Measurements from ENCODE around the gene MATR3.
"Not testable (repeated sequence)": the region's sequence is repeated elsewhere in the genome, so short reads cannot be mapped to it uniquely, and the experiment has no call there.

Gene MATR3

GRCh38 chr5:139293507-139294373, at the start of gene MATR3:
MATR3 (plus strand) TSS chr5:139293740; CDS start chr5:139307416, 13,676 bp downstream.
- peak; percentile 82 for DNase-seq (ENCODE audit: low spot score)

- no peak for DNase-seq (ENCODE audit: low spot score)
Measured at GRCh38 chr5:139245637-139246339, 47.8 kb upstream of the MATR3 start.

GRCh38 chr5:139246394-139246793, 47.1 kb upstream of the MATR3 start:
- DNase-seq (ENCODE audit: low spot score), result no peak

GRCh38 chr5:139248826-139249453, 44.6 kb upstream of the MATR3 start:
- DNase-seq (ENCODE audit: low spot score), result no peak

- DNase-seq (ENCODE audit: low spot score), result peak; percentile 54
Measured at GRCh38 chr5:139251281-139251687, 42.3 kb upstream of the MATR3 start.

GRCh38 chr5:139251695-139252288, 41.7 kb upstream of the MATR3 start:
- DNase-seq (ENCODE audit: low spot score), result no peak

GRCh38 chr5:139253115-139253514, 40.4 kb upstream of the MATR3 start:
- DNase-seq (ENCODE audit: low spot score), result no peak

- DNase-seq (ENCODE audit: low spot score), result no peak
Measured at GRCh38 chr5:139256820-139257219, 36.7 kb upstream of the MATR3 start.

GRCh38 chr5:139262059-139262741, 31.3 kb upstream of the MATR3 start:
- DNase-seq (ENCODE audit: low spot score), result no peak

- peak; percentile 60 for DNase-seq (ENCODE audit: low spot score)
Measured at GRCh38 chr5:139262742-139263445, 30.6 kb upstream of the MATR3 start.

GRCh38 chr5:139263536-139263935, 30.0 kb upstream of the MATR3 start:
- no peak for DNase-seq (ENCODE audit: low spot score)

GRCh38 chr5:139263946-139264345, 29.6 kb upstream of the MATR3 start:
- no peak for DNase-seq (ENCODE audit: low spot score)

GRCh38 chr5:139265001-139265400, 28.5 kb upstream of the MATR3 start:
- DNase-seq (ENCODE audit: low spot score), result no peak

- DNase-seq (ENCODE audit: low spot score), result no peak
Measured at GRCh38 chr5:139266236-139266635, 27.3 kb upstream of the MATR3 start.

GRCh38 chr5:139267481-139267880, 26.1 kb upstream of the MATR3 start:
- no peak for DNase-seq (ENCODE audit: low spot score)

GRCh38 chr5:139268364-139269202, 25.0 kb upstream of the MATR3 start:
- no peak for DNase-seq (ENCODE audit: low spot score)

- DNase-seq (ENCODE audit: low spot score), result not testable (repeated sequence)
Measured at GRCh38 chr5:139270718-139271117, 22.8 kb upstream of the MATR3 start.

GRCh38 chr5:139271201-139272027, 22.1 kb upstream of the MATR3 start:
- no peak for DNase-seq (ENCODE audit: low spot score)
